Calu3 (cell line): ENCODE measurements around the gene SLC7A11. TPM values are rescaled to one million over a fixed set of nuclear protein-coding genes. Genes with fewer than 3 reads are reported as not detected.
A peak's percentile ranks its signal among the peaks of the same experiment; 100 is the strongest.

Experiments used
- BruUV-seq: library from RNA; stranded (reverse); fragments of 400-500 nt; replicated peaks from 2 replicates; lab custom pipeline; 2021; lab: Mats Ljungman, UMichigan
- CTCF ChIA-PET: fragments of 300-600 bp; sonication (Branson Sonifier 250); formaldehyde crosslinking; loops from one replicate; lab custom pipeline; 2022; ENCODE audit warnings: antibody characterized with exemption; lab: Charles Lee
- DNase-seq: peaks from one replicate; pipeline ENCODE4 v3.0.0; 2022
- H3K27ac Mint-ChIP-seq: one replicate; pipeline ENCODE4 v1.8.0; 2022; ENCODE audit warnings: mixed read lengths; ENCODE audit not compliant: unreplicated experiment
- H3K27me3 Mint-ChIP-seq: one replicate; pipeline ENCODE4 v1.8.0; 2022; ENCODE audit warnings: mixed read lengths; ENCODE audit not compliant: unreplicated experiment
- H3K36me3 Mint-ChIP-seq: one replicate; pipeline ENCODE4 v1.8.0; 2022; ENCODE audit warnings: mild to moderate bottlenecking, moderate library complexity, mixed read lengths; ENCODE audit not compliant: insufficient read depth, unreplicated experiment
- H3K4me1 Mint-ChIP-seq: one replicate; pipeline ENCODE4 v1.8.0; 2022; ENCODE audit warnings: mild to moderate bottlenecking, low read depth, mixed read lengths; ENCODE audit not compliant: unreplicated experiment
- H3K4me3 Mint-ChIP-seq: one replicate; pipeline ENCODE4 v1.8.0; 2022; ENCODE audit warnings: mild to moderate bottlenecking, low read depth, moderate library complexity, mixed read lengths; ENCODE audit not compliant: unreplicated experiment
- H3K9me3 Mint-ChIP-seq: one replicate; pipeline ENCODE4 v1.8.0; 2022; ENCODE audit warnings: low read depth, mixed read lengths; ENCODE audit not compliant: unreplicated experiment
- intact Hi-C: fragments of 100-400 bp; cut with micrococcal nuclease; formaldehyde crosslinking; loops from one replicate; pipeline ENCODE4 v1.10.0; 2022; ENCODE audit not compliant: unreplicated experiment
- total RNA-seq: library from RNA; stranded (reverse); gene quantifications from 2 replicates; pipeline ENCODE4 v1.2.3, GENCODE V29; 2022
- TF ChIP-seq, protein P1 (sequence below): fragments of 200-600 bp; IDR thresholded peaks from one replicate; pipeline ENCODE4 v1.8.0; 2022; ENCODE audit warnings: antibody characterized with exemption; ENCODE audit not compliant: unreplicated experiment

Gene SLC7A11
- total RNA-seq, 1 experiment from 2014 or later = 49.4 TPM

DNA sequence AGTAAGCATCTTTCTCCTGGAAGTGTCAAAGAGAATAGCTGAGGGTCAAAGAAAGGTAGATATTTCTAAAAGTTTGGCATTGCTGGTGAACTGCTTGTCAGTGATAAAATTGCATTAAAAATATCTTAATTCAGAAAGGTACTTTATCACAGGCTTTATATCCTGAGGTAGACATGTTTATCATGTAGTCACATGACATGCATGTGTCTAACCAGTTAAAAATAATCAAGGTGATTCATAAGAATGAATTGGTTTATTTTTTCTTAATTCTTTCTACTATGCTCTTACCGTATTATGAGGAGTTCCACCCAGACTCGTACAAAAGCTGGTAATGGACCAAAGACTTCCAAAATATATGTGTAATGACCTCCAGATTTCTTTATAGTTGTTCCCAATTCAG is 6.1 kb downstream of the SLC7A11 start:
- BruUV-seq = TSS peak; percentile 61
- CTCF ChIA-PET = interaction anchor here (0.9 to 1.8 kb wide), 2 partner anchors 259 kb away, joined by 3 to 7 read pairs; no protein-coding TSS in a partner anchor
- peak overlapping the region; percentile 92 for H3K27ac Mint-ChIP-seq

DNA sequence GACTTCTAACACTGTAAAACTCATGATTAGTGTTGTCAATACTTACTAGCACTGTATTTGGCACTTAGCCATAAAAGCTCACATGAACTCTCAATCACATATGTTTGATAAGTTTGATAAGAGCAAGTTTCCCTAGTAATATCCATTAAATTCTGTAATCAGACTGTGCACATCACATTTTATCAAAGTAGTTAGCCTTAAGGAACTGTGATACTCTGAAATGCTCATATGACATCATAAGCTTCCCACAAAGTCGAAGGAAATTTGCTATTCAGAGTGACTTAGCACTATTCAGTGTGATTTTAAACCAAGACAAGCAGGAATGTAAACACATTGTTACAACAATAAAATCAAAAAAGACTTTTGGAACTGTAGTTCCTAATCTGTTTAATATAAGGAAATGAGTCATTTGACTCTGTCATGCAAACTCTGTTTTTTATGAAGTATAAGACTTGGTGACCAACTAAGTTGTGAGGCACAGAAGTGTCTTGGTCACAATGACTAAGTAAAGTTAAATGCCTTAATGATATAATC is 6.7 kb downstream of the SLC7A11 start:
- DNase-seq = no peak
- CTCF ChIA-PET = interaction anchor here (1.8 kb wide), 1 partner anchor 259 kb away, joined by 7 read pairs; no protein-coding TSS in a partner anchor
- Mint-ChIP-seq H3K4me3 (peak overlapping the region; percentile 41), H3K36me3 (peaks cover 83% of the 10 kb centered on the region), H3K4me1 (peaks cover 10% of the 10 kb centered on the region), H3K9me3 (no peaks in the 10 kb centered on the region), H3K27ac (peak overlapping the region; percentile 92), H3K27me3 (no peaks in the 10 kb centered on the region)
- no TSS peak for BruUV-seq
- TF ChIP-seq, protein P1, sequence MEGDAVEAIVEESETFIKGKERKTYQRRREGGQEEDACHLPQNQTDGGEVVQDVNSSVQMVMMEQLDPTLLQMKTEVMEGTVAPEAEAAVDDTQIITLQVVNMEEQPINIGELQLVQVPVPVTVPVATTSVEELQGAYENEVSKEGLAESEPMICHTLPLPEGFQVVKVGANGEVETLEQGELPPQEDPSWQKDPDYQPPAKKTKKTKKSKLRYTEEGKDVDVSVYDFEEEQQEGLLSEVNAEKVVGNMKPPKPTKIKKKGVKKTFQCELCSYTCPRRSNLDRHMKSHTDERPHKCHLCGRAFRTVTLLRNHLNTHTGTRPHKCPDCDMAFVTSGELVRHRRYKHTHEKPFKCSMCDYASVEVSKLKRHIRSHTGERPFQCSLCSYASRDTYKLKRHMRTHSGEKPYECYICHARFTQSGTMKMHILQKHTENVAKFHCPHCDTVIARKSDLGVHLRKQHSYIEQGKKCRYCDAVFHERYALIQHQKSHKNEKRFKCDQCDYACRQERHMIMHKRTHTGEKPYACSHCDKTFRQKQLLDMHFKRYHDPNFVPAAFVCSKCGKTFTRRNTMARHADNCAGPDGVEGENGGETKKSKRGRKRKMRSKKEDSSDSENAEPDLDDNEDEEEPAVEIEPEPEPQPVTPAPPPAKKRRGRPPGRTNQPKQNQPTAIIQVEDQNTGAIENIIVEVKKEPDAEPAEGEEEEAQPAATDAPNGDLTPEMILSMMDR = no peak
- intact Hi-C loops = loop anchor here (5.0 kb wide), 1 partner anchor 172 kb away; no protein-coding TSS in a partner anchor

More for the DNA sequence above, 6.1 kb downstream of the SLC7A11 start:
- Mint-ChIP-seq H3K9me3 (no peaks in the 10 kb centered on the region), H3K4me3 (peak overlapping the region; percentile 41), H3K27me3 (no peaks in the 10 kb centered on the region), H3K4me1 (peaks cover 10% of the 10 kb centered on the region), H3K36me3 (peaks cover 83% of the 10 kb centered on the region)
- intact Hi-C loops = loop anchor here (5.0 kb wide), 1 partner anchor 171 kb away; no protein-coding TSS in a partner anchor
- TF ChIP-seq, protein P1 = no peak
- DNase-seq = no peak

DNA sequence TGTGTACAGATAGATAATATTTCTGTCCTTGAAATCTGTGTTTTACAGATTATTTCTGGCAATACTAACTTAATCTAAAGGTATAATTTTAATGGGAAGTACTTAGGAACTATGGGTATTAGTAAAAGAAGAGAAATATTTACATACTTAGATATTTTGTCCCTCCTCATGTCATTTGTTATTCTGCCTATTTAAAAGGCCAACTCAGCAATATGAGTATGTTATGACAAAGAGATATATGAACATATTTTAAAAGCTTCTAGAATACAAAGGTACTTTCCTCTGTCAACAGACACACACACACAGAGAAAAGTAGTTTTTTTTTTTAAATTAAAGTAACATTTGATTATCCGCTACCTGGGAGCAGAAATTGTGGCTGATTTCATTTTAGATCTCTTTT is 7.9 kb downstream of the SLC7A11 start:
- Mint-ChIP-seq H3K4me3 (no peak overlapping the region), H3K36me3 (peaks cover 82% of the 10 kb centered on the region), H3K27me3 (no peaks in the 10 kb centered on the region), H3K4me1 (peaks cover 22% of the 10 kb centered on the region), H3K27ac (peak overlapping the region; percentile 94), H3K9me3 (no peaks in the 10 kb centered on the region)
- CTCF ChIA-PET = interaction anchor here (1.2 to 1.8 kb wide), 2 partner anchors 10 to 261 kb away, joined by 3 to 7 read pairs; no protein-coding TSS in a partner anchor
- BruUV-seq = no TSS peak
- intact Hi-C loops = no loop called here
- TF ChIP-seq, protein P1 = no peak
- no peak for DNase-seq

DNA sequence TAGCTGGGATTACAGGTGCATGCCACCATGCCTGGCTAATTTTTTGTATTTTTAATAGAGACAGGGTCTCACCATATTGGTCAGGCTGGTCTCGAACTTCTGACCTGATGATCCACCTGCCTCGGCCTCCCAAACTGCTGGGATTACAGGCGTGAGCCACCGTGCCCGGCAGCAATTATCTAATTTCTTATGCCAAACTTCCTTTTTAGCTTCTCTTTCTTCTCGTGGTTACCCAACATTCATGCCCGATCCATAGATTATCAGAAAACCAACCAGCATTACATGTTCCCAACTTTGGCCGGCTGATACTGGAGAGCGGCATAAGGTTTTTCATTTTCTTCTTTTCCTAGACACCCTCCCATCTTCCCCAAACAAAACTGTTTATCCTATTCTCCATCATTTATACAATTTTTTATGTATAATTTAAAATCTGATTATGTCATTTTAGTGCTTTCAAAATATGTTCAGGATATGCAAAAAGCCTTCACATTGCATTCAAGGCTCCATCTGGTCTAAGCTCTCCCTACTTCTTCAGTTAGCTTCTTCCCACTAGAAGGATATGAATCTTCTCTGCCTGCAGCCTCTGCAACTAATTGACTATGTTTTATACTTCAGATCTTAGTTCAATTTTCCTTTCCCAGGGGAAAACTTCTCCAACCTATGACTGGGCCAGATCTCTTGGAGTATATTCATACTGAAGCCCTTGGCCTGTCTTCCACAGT is 8.7 kb downstream of the SLC7A11 start:
- TF ChIP-seq, protein P1 = no peak
- CTCF ChIA-PET = interaction anchor here (0.7 to 1.2 kb wide), 2 partner anchors 11 to 28 kb away, joined by 3 to 4 read pairs; no protein-coding TSS in a partner anchor
- no TSS peak for BruUV-seq
- Mint-ChIP-seq H3K4me3 (peak overlapping the region; percentile 34), H3K4me1 (peaks cover 26% of the 10 kb centered on the region), H3K36me3 (peaks cover 82% of the 10 kb centered on the region), H3K27me3 (no peaks in the 10 kb centered on the region), H3K27ac (peak overlapping the region; percentile 94), H3K9me3 (no peaks in the 10 kb centered on the region)
- DNase-seq = no peak
- intact Hi-C loops = no loop called here
